SK-N-SH treated with all-trans-retinoic acid at 6 μM for 48 hours (cell line): ENCODE results near the gene MED15.

Source experiments
- ARNTL ChIP-seq: fragments of 450-650 bp; formaldehyde crosslinking; IDR thresholded peaks from 2 replicates; pipeline ENCODE4 v1.5.0; 2020; ENCODE audit warnings: low read depth, mild to moderate bottlenecking, moderate library complexity, borderline replicate concordance
- CSRNP3 ChIP-seq: fragments of 250-450 bp; sonication (Bioruptor Pico); IDR thresholded peaks from 2 replicates; pipeline ENCODE4 v1.5.1; 2021; ENCODE audit warnings: mild to moderate bottlenecking, moderate library complexity
- ESRRG ChIP-seq: fragments of 250-450 bp; sonication (Bioruptor Pico); IDR thresholded peaks from 2 replicates; pipeline ENCODE4 v1.6.1; 2021; ENCODE audit warnings: mild to moderate bottlenecking
- GLIS3 ChIP-seq: fragments of 250-450 bp; sonication (Bioruptor Pico); IDR thresholded peaks from 2 replicates; pipeline ENCODE4 v1.5.0; 2020; ENCODE audit warnings: mild to moderate bottlenecking, moderate library complexity
- ISL1 ChIP-seq: fragments of 250-450 bp; sonication (Bioruptor Pico); IDR thresholded peaks from 2 replicates; pipeline ENCODE4 v2.1.2; 2022; ENCODE audit warnings: mild to moderate bottlenecking, moderate library complexity
- PATZ1 ChIP-seq: fragments of 250-450 bp; sonication (Bioruptor Pico); IDR thresholded peaks from 2 replicates; pipeline ENCODE4 v1.8.0; 2020; ENCODE audit warnings: mild to moderate bottlenecking, moderate library complexity, borderline replicate concordance
- POU6F1 ChIP-seq: fragments of 250-450 bp; sonication (Bioruptor Pico); IDR thresholded peaks from 2 replicates; pipeline ENCODE4 v1.8.0; 2021; ENCODE audit warnings: low read depth, mild to moderate bottlenecking, moderate library complexity, borderline replicate concordance
- TOX ChIP-seq: fragments of 250-450 bp; sonication (Bioruptor Pico); IDR thresholded peaks from 2 replicates; pipeline ENCODE4 v1.8.0; 2021; ENCODE audit warnings: mild to moderate bottlenecking, moderate library complexity, borderline replicate concordance
- ZC3H10 ChIP-seq: fragments of 250-450 bp; sonication (Bioruptor Pico); IDR thresholded peaks from 2 replicates; pipeline ENCODE4 v1.5.1; 2021; ENCODE audit warnings: mild to moderate bottlenecking, moderate library complexity
- ZFP3 ChIP-seq: fragments of 250-450 bp; sonication (Bioruptor Pico); IDR thresholded peaks from 2 replicates; pipeline ENCODE4 v1.5.0; 2020; ENCODE audit warnings: mild to moderate bottlenecking, moderate library complexity
- ZFP30 ChIP-seq: fragments of 450-650 bp; formaldehyde crosslinking; IDR thresholded peaks from 2 replicates; pipeline ENCODE4 v1.5.0; 2022; ENCODE audit warnings: mild to moderate bottlenecking, moderate library complexity

- TF ChIP-seq TOX: no peak
- no peak for TF ChIP-seq PATZ1
- TF ChIP-seq ZFP30: no peak
- TF ChIP-seq ESRRG (CRISPR knock-in tag): no peak
- no peak for TF ChIP-seq ISL1 (CRISPR knock-in tag)
- TF ChIP-seq ZFP3: no peak
- no peak for TF ChIP-seq GLIS3
- no peak for TF ChIP-seq CSRNP3
- no peak for TF ChIP-seq ZC3H10
- no peak for TF ChIP-seq POU6F1 (CRISPR knock-in tag)
- TF ChIP-seq ARNTL (CRISPR knock-in tag): no peak
Observed at GRCh38 chr22:20585639-20586402, 78.4 kb downstream of the MED15 start.
